Ishikawa (cell line): ENCODE results near the gene KHDC1L.

ENCODE experiments used
- CEBPB ChIP-seq: IDR thresholded peaks from 2 replicates; pipeline ENCODE4 v1.6.1; 2012
- CREB1 ChIP-seq: IDR thresholded peaks from 2 replicates; pipeline ENCODE4 v1.6.1; 2012; ENCODE audit warnings: low read depth
- EGR1 ChIP-seq: IDR thresholded peaks from 2 replicates; pipeline ENCODE4 v1.6.1; 2012
- EP300 ChIP-seq: IDR thresholded peaks from 2 replicates; pipeline ENCODE4 v1.6.1; 2012; ENCODE audit warnings: borderline replicate concordance
- FOXM1 ChIP-seq: IDR thresholded peaks from 2 replicates; pipeline ENCODE4 v1.6.1; 2012; ENCODE audit warnings: low read depth, borderline replicate concordance
- MAX ChIP-seq: IDR thresholded peaks from 2 replicates; pipeline ENCODE4 v1.6.1; 2012
- NFIC ChIP-seq: IDR thresholded peaks from 2 replicates; pipeline ENCODE4 v1.6.1; 2012
- RAD21 ChIP-seq: IDR thresholded peaks from 2 replicates; pipeline ENCODE4 v1.6.1; 2012; ENCODE audit warnings: low read depth
- REST ChIP-seq: IDR thresholded peaks from 2 replicates; pipeline ENCODE4 v1.6.1; 2012; ENCODE audit warnings: low read depth, mild to moderate bottlenecking
- TAF1 ChIP-seq: IDR thresholded peaks from 2 replicates; pipeline ENCODE4 v1.6.1; 2012; ENCODE audit warnings: low read depth, mild to moderate bottlenecking
- TCF12 ChIP-seq: IDR thresholded peaks from 2 replicates; pipeline ENCODE4 v1.6.1; 2012; ENCODE audit warnings: low read depth
- TEAD4 ChIP-seq: IDR thresholded peaks from 2 replicates; pipeline ENCODE4 v1.6.1; 2012
- USF1 ChIP-seq: IDR thresholded peaks from 2 replicates; pipeline ENCODE4 v1.6.1; 2012
- YY1 ChIP-seq: IDR thresholded peaks from 2 replicates; pipeline ENCODE4 v1.6.1; 2012; ENCODE audit warnings: low read depth
- ZBTB7A ChIP-seq: IDR thresholded peaks from 2 replicates; pipeline ENCODE4 v1.6.1; 2012; ENCODE audit warnings: low read depth

Gene KHDC1L

GRCh38 chr6:73209117-73209516 is 16.2 kb downstream of the KHDC1L start:
- TF ChIP-seq TAF1 (no peak), RAD21 (no peak), YY1 (no peak), TEAD4 (no peak)

- no peak for TF ChIP-seq TEAD4
- no peak for TF ChIP-seq USF1
- no peak for TF ChIP-seq NFIC
- no peak for TF ChIP-seq CREB1
- TF ChIP-seq RAD21, result no peak
- TF ChIP-seq YY1, result no peak
- TF ChIP-seq CEBPB, result no peak
- TF ChIP-seq EP300, result no peak
- TF ChIP-seq FOXM1, result no peak
- no peak for TF ChIP-seq ZBTB7A
- TF ChIP-seq TCF12, result no peak
- no peak for TF ChIP-seq TAF1
- no peak for TF ChIP-seq EGR1
- no peak for TF ChIP-seq MAX
- TF ChIP-seq REST, result no peak
Measured at GRCh38 chr6:73207221-73207837, 18.0 kb downstream of the KHDC1L start.

GRCh38 chr6:73204252-73204651 is 21.0 kb downstream of the KHDC1L start:
- TF ChIP-seq EP300 (no peak), FOXM1 (no peak), EGR1 (no peak), TCF12 (no peak), RAD21 (no peak), USF1 (no peak), TEAD4 (no peak), REST (no peak), YY1 (no peak), TAF1 (no peak), NFIC (no peak)

- TF ChIP-seq YY1, result no peak
- no peak for TF ChIP-seq CEBPB
- TF ChIP-seq EP300, result no peak
- no peak for TF ChIP-seq TCF12
Measured at GRCh38 chr6:73203098-73203497, 22.2 kb downstream of the KHDC1L start.

- TF ChIP-seq NFIC (no peak), RAD21 (no peak), EP300 (no peak), MAX (no peak), REST (no peak), FOXM1 (no peak), CREB1 (no peak), ZBTB7A (no peak)
Measured at GRCh38 chr6:73200735-73201134, 24.6 kb downstream of the KHDC1L start.
